Measurements from ENCODE around the gene CREG1. TPM values are rescaled to one million over a fixed set of nuclear protein-coding genes. Genes with fewer than 3 reads are reported as not detected.
"Not testable (repeated sequence)": the region's sequence is repeated elsewhere in the genome, so short reads cannot be mapped to it uniquely, and the experiment has no call there.

Gene CREG1
- total and polyA plus RNA-seq, 3 experiments from 2014 or later: 14.6 to 19.5 (median 15.3) TPM

DNA sequence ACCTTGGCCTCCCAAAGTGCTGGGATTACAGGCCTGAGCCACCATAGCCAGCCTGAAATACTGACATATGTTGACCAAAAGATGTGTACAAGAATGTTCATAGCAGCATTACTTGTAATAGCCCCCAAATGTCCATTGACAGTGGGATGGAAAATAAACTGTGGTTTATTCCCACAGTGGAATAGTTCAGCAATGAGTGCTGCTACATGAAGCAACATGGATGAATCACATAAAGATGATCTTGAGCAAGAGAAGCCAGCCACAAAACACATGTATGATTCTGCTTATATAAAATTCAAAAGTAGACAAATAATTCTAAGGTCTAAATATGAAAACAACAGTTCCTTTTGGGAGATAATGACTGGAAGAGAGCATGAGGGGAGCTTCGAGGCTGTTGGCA, 9.1 kb upstream of the CREG1 start:
- Histone ChIP-seq H3K4me3 (ENCODE audit: low read length) (no peak overlapping the region), H3K36me3 (ENCODE audit: insufficient read depth, low read length) (no peaks in the 10 kb centered on the region), H3K4me1 (ENCODE audit: insufficient read depth, low read length) (no peaks in the 10 kb centered on the region), H3K9me3 (ENCODE audit: low read length) (no peaks in the 10 kb centered on the region), H3K27me3 (ENCODE audit: insufficient read depth, low read length, poor library complexity, severe bottlenecking) (no peaks in the 10 kb centered on the region), H3K27ac (ENCODE audit: low read depth, low read length) (no peak overlapping the region)
- Mint-ChIP-seq H3K27ac (no peak overlapping the region), H3K9me3 (no peaks in the 10 kb centered on the region), H3K4me3 (no peak overlapping the region), H3K4me1 (no peaks in the 10 kb centered on the region), H3K27me3 (peaks cover 5 to 7% of the 10 kb centered on the region in 2 donors), H3K36me3 (no peaks in the 10 kb centered on the region)
- no peak for DNase-seq
- ChIA-PET CTCF (interaction anchor here (1.3 to 2.6 kb wide), 4 partner anchors 10 to 125 kb away, joined by 3 to 8 read pairs (median 4); no protein-coding TSS in a partner anchor), POLR2A (no interaction called here)

DNA sequence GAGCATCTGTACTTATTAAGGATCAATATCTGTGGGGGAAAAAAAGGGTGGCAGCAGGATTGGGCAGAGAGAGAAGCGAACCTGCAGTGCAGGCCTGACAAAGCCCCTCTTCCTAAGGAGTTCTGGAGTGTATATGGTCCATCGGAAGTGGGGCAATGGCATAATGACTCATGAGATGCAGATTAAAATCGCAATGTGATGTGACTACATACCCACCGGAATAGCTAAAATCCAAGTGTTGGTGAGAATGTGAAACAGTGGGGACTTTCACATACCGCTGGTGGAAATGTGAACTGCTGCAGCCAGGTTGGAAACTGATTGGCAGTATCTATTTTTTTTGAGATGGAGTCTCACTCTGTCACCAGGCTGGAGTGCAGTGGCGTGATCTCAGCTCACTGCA, 8.2 kb upstream of the CREG1 start:
- DNase-seq: no peak
- H3K36me3 ChIP-seq (ENCODE audit: insufficient read depth, low read length): no peaks in the 10 kb centered on the region
- ChIA-PET CTCF (no interaction called here), POLR2A (no interaction called here)
- no peaks in the 10 kb centered on the region for H3K9me3 ChIP-seq (ENCODE audit: low read length)
- no peaks in the 10 kb centered on the region for H3K4me1 ChIP-seq (ENCODE audit: insufficient read depth, low read length)
- peaks cover 5 to 7% of the 10 kb centered on the region in 2 donors for H3K27me3 Mint-ChIP-seq
- no peak overlapping the region for H3K4me3 Mint-ChIP-seq
- H3K27ac Mint-ChIP-seq: no peak overlapping the region
- no peaks in the 10 kb centered on the region for H3K4me1 Mint-ChIP-seq
- no peaks in the 10 kb centered on the region for H3K27me3 ChIP-seq (ENCODE audit: insufficient read depth, low read length, poor library complexity, severe bottlenecking)
- H3K4me3 ChIP-seq (ENCODE audit: low read length): no peak overlapping the region
- H3K36me3 Mint-ChIP-seq: no peaks in the 10 kb centered on the region
- H3K9me3 Mint-ChIP-seq: no peaks in the 10 kb centered on the region
- no peak overlapping the region for H3K27ac ChIP-seq (ENCODE audit: low read depth, low read length)

DNA sequence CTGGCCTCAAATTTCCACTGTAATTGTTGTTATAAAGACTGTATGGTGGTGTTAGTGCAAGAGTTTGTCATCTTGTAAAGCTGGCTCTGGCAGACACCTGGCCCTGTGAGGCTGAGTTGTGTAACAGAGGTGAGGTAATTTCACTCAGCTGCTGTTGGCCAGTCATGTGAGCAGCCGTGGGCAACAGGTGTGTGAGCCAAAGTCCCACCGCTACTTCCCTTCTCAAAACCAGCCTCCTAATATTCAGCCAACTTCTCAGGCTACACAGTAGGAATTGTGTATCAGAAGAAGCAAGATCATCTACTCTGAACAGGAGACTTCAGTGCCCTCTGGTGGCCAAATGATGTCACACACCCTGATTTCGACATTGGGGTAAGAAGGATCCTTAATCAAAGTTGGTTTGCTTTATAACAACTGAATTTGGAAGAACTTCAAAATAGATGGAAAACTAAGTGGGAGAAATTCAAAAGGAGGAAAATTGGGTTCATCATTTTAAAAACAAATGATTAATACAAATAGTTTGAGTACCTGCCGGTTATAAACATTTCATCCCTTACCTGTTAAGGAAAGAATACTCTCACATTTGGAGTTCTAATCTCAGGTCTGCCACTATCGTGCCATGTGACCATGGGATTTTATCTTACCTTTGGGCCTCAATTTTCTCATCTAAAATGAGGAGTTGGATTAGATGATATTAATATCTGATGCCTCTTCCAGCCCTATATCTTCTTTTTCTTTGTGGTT, 2.6 kb upstream of the CREG1 start:
- POLR2A ChIA-PET: interaction anchor here (0.5 to 1.1 kb wide), 2 partner anchors 111 to 132 kb away, joined by 3 read pairs; no protein-coding TSS in a partner anchor

DNA sequence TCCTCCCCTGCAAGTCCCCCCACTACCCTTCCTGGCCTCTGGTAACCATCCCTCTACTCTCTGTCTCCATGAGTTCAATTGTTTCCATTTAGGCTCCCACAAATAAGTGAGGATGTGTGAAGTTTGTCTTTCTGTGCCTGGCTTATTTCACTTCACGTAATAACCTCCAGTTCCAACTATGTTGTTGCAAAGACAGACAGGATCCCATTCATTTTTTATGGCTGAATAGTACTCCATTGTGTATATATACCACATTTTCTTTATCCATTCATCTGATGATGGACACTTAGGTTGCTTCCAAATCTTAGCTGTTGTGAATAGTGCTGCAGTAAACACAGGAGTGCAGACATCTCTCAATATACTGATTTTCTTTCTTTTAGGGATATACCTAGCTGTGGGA, 1.5 kb upstream of the CREG1 start:
- POLR2A ChIA-PET; H3K27ac ChIP-seq (ENCODE audit: low read depth, low read length); H3K9me3 ChIP-seq (ENCODE audit: low read length); H3K36me3 Mint-ChIP-seq; H3K36me3 ChIP-seq (ENCODE audit: insufficient read depth, low read length); H3K27me3 ChIP-seq (ENCODE audit: insufficient read depth, low read length, poor library complexity, severe bottlenecking); H3K27me3 Mint-ChIP-seq; H3K4me3 ChIP-seq (ENCODE audit: low read length); DNase-seq; H3K9me3 Mint-ChIP-seq: not testable (repeated sequence)
- CTCF ChIA-PET: interaction anchor here (0.8 to 2.6 kb wide), 9 partner anchors 10 to 428 kb away, joined by 3 to 11 read pairs (median 3); no protein-coding TSS in a partner anchor
- Mint-ChIP-seq H3K27ac (peak overlapping the region in 1 of 8 donors; percentile 20), H3K4me1 (peaks cover 33 to 40% (median 37%) of the 10 kb centered on the region in 3 donors), H3K4me3 (peak overlapping the region in 4 of 7 donors; percentile 4 to 57 (median 10))
- H3K4me1 ChIP-seq (ENCODE audit: insufficient read depth, low read length): peaks cover 27% of the 10 kb centered on the region

More for the DNA sequence above, 2.6 kb upstream of the CREG1 start:
- Mint-ChIP-seq H3K27ac (peak overlapping the region in 1 of 8 donors; percentile 10), H3K27me3 (peaks cover 5 to 7% of the 10 kb centered on the region in 2 donors), H3K4me1 (peaks cover 23 to 29% (median 27%) of the 10 kb centered on the region in 3 donors), H3K9me3 (no peaks in the 10 kb centered on the region), H3K4me3 (peak overlapping the region in 3 of 7 donors; percentile 24 to 62 (median 57)), H3K36me3 (peaks cover 0 to 1% (median 0%) of the 10 kb centered on the region in 3 donors)
- DNase-seq: peak; percentile 55 to 78 (median 67)
- no peaks in the 10 kb centered on the region for H3K27me3 ChIP-seq (ENCODE audit: insufficient read depth, low read length, poor library complexity, severe bottlenecking)
- H3K36me3 ChIP-seq (ENCODE audit: insufficient read depth, low read length): no peaks in the 10 kb centered on the region
- no peak overlapping the region for H3K4me3 ChIP-seq (ENCODE audit: low read length)
- H3K9me3 ChIP-seq (ENCODE audit: low read length): no peaks in the 10 kb centered on the region
- CTCF ChIA-PET: interaction anchor here (0.8 to 2.6 kb wide), 16 partner anchors 9 to 497 kb away, joined by 3 to 12 read pairs (median 4); partner anchors contain the start of gene POU2F1
- peaks cover 25% of the 10 kb centered on the region for H3K4me1 ChIP-seq (ENCODE audit: insufficient read depth, low read length)
- H3K27ac ChIP-seq (ENCODE audit: low read depth, low read length): no peak overlapping the region

DNA sequence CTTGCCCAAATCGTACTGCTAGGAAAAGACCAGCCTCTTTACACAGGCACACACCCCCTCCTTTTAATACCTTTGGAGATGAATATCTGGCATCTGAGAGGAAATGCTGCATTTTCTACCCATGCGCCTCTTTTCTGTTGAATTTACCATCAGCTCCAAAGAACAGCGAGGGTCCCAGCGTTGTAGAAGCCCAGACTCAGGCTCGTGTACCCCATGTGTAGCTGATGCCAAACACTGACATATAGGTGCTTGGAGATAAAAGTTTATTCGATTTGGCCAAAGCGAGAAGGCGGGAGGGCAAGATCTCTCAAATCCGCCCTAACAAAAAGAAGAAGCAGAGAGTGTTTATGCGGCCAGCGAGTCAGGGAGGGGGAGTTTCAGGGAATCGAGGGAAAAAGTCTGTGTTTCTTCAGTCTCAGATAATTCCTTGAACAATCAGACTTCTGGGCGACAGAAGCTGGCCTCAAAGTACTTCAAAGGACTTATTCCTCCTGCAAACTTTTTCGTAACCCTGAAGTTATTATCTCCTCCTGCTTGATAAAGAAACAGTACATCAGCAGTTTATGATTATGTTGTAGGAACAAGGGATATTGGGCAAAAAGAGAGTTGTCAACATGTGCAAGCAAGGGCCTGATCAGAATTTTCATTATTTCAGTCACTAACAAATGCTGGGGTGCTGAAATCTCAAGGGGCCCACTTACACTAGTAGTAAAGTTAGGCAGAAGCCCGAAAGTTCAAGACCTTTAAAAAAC, 642 bp upstream of the CREG1 start:
- ChIA-PET CTCF (interaction anchor here (0.7 to 2.8 kb wide), 14 partner anchors 11 to 644 kb away, joined by 3 to 11 read pairs (median 5); partner anchors contain the start of genes CD247 and POU2F1), POLR2A (interaction anchor here (0.6 to 1.0 kb wide), 6 partner anchors 17 to 334 kb away, joined by 3 to 6 read pairs (median 4); partner anchors contain the start of gene POU2F1)
- Mint-ChIP-seq H3K4me3 (peak overlapping the region; percentile 79 to 95 (median 89)), H3K36me3 (peaks cover 0 to 1% (median 0%) of the 10 kb centered on the region in 3 donors), H3K27me3 (peaks cover 0 to 4% of the 10 kb centered on the region in 2 donors), H3K9me3 (no peaks in the 10 kb centered on the region), H3K27ac (peak overlapping the region; percentile 5 to 95 (median 60)), H3K4me1 (peaks cover 33 to 40% (median 37%) of the 10 kb centered on the region in 3 donors)
- Histone ChIP-seq H3K9me3 (ENCODE audit: low read length) (no peaks in the 10 kb centered on the region), H3K4me1 (ENCODE audit: insufficient read depth, low read length) (peaks cover 27% of the 10 kb centered on the region), H3K4me3 (ENCODE audit: low read length) (peak overlapping the region; percentile 69), H3K27me3 (ENCODE audit: insufficient read depth, low read length, poor library complexity, severe bottlenecking) (no peaks in the 10 kb centered on the region), H3K36me3 (ENCODE audit: insufficient read depth, low read length) (no peaks in the 10 kb centered on the region), H3K27ac (ENCODE audit: low read depth, low read length) (peak overlapping the region; percentile 62)
- DNase-seq: no peak

DNA sequence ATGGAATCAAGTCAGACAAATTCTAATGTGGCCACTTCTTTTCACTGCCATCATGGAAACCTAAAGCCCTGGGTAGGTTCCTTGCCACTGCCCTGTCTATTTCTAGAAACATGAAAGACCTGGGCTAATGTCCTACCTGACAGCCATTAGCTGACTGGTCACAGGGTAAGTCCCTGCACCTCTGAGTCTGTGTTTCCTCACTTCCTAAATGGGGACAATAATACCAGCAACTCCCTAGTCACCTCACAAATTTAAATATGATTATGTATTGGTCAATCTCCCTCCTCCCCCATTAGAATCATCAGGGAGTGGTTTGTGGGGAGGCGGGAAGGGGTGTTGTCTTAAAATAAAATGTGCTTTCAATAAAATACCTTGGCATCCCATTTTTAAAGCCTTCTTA, 2.2 kb downstream of the CREG1 start:
- CTCF ChIA-PET: interaction anchor here (4.6 kb wide), 1 partner anchor 11 kb away, joined by 24 read pairs; no protein-coding TSS in a partner anchor
- H3K4me1 ChIP-seq (ENCODE audit: insufficient read depth, low read length): peaks cover 27% of the 10 kb centered on the region
- POLR2A ChIA-PET: no interaction called here
- H3K27me3 ChIP-seq (ENCODE audit: insufficient read depth, low read length, poor library complexity, severe bottlenecking): no peaks in the 10 kb centered on the region
- Mint-ChIP-seq H3K4me3 (peak overlapping the region in 6 of 7 donors; percentile 11 to 61 (median 42)), H3K27me3 (no peaks in the 10 kb centered on the region), H3K27ac (no peak overlapping the region), H3K4me1 (peaks cover 33 to 46% (median 37%) of the 10 kb centered on the region in 3 donors), H3K9me3 (no peaks in the 10 kb centered on the region), H3K36me3 (peaks cover 0 to 15% (median 9%) of the 10 kb centered on the region in 3 donors)
- DNase-seq: no peak
- no peaks in the 10 kb centered on the region for H3K36me3 ChIP-seq (ENCODE audit: insufficient read depth, low read length)
- no peaks in the 10 kb centered on the region for H3K9me3 ChIP-seq (ENCODE audit: low read length)
- H3K4me3 ChIP-seq (ENCODE audit: low read length): no peak overlapping the region
- peak overlapping the region; percentile 57 for H3K27ac ChIP-seq (ENCODE audit: low read depth, low read length)

DNA sequence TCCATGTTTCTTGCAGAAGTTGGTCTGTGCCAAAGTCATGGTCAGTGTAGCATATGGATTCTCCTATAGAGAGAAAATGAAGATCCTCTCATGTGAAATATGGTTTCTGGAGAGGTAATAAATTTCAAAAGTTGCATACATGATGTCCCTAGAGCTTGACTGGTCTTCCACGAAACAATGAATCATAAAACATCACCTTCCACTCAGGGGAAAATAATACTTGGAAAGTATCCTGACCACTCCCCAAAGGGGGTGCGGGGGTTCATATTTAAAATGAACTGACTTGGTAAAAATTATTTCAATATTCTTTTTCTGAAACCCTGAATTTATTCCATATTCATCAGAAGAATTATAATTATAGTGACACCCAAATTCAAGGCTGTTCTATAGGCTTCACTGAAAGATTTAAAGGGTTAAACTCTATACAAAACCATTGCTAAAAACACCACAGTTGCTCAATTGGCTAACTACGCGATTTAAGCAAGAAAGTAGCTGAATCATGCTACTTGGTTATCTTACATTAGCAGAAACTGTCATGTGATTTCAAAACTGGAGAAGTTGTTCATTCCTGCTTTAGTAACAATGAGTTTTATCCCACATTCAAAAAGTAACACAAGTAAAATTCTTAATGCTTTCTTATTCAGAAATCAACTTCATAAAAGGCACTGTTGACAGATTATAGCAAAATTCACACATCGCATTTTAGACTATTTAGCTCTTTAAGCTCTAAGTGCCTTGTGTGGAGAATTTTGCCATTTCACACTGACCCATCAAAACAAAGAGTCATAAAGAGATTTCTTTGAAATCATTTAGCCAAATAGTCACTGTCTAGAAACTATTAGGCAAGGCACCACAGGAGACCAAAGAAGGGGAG, 5.3 kb downstream of the CREG1 start:
- peaks cover 20 to 31% (median 30%) of the 10 kb centered on the region in 3 donors for H3K4me1 Mint-ChIP-seq
- H3K36me3 Mint-ChIP-seq: peaks cover 0 to 38% (median 12%) of the 10 kb centered on the region in 3 donors
- Histone ChIP-seq H3K9me3 (ENCODE audit: low read length) (no peaks in the 10 kb centered on the region), H3K27ac (ENCODE audit: low read depth, low read length) (peak overlapping the region; percentile 71), H3K4me3 (ENCODE audit: low read length) (no peak overlapping the region), H3K36me3 (ENCODE audit: insufficient read depth, low read length) (peaks cover 12% of the 10 kb centered on the region), H3K4me1 (ENCODE audit: insufficient read depth, low read length) (peaks cover 19% of the 10 kb centered on the region), H3K27me3 (ENCODE audit: insufficient read depth, low read length, poor library complexity, severe bottlenecking) (no peaks in the 10 kb centered on the region)
- DNase-seq: no peak
- peak overlapping the region in 2 of 7 donors; percentile 57 to 82 for H3K4me3 Mint-ChIP-seq
- ChIA-PET POLR2A (interaction anchor here (0.7 kb wide), 1 partner anchor 124 kb away, joined by 4 read pairs; no protein-coding TSS in a partner anchor), CTCF (interaction anchor here (1.5 to 4.6 kb wide), 4 partner anchors 8 to 14 kb away, joined by 3 to 24 read pairs (median 6); no protein-coding TSS in a partner anchor)
- no peaks in the 10 kb centered on the region for H3K27me3 Mint-ChIP-seq
- no peaks in the 10 kb centered on the region for H3K9me3 Mint-ChIP-seq
- peak overlapping the region in 1 of 8 donors; percentile 75 for H3K27ac Mint-ChIP-seq
